ENCODE results near the gene RSL24D1.

RSL24D1 gene

DNA sequence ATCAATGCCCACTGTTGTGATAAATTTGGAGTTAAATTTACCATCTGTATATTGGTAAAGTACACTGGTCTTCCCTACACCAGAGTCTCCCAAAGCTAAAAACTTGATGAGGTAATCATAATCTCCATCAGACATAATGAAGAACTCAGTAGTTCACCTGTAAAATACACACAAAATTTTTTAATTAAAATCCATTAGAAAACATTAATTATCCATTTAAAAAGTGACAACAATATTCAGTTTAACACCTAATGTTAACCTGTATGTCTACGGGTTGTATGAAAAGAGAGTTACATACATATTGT lies 38.0 kb upstream of the RSL24D1 start:
- no peaks in the 10 kb centered on the region for H4K20me1 ChIP-seq (ENCODE audit: low read depth, low read length)
- H3K9ac ChIP-seq (ENCODE audit: low read length), result no peak overlapping the region
- H3K27ac ChIP-seq (ENCODE audit: low read depth, low read length), result no peak overlapping the region
- no peak overlapping the region for H2AFZ ChIP-seq (ENCODE audit: low read depth, low read length, severe bottlenecking)
- no peaks in the 10 kb centered on the region for H3F3A ChIP-seq (ENCODE audit: insufficient read depth)
- H3K9me3 ChIP-seq (ENCODE audit: insufficient read depth, low read length), result no peaks in the 10 kb centered on the region
- no peaks in the 10 kb centered on the region for H3K27me3 ChIP-seq (ENCODE audit: low read length)
- H3K9me2 ChIP-seq (replicated peaks; ENCODE audit: insufficient read depth, low read length), result no peaks in the 10 kb centered on the region
- H3K4me3 ChIP-seq (ENCODE audit: insufficient read depth, low read length, poor library complexity, severe bottlenecking), result no peak overlapping the region
- no peak overlapping the region for H3K4me2 ChIP-seq (ENCODE audit: low read depth, low read length, poor library complexity, severe bottlenecking)
- H3K79me2 ChIP-seq (ENCODE audit: insufficient read depth, low read length), result no peaks in the 10 kb centered on the region
- no peaks in the 10 kb centered on the region for H3K36me3 ChIP-seq (ENCODE audit: low read length)
- TF ChIP-seq, protein P1, sequence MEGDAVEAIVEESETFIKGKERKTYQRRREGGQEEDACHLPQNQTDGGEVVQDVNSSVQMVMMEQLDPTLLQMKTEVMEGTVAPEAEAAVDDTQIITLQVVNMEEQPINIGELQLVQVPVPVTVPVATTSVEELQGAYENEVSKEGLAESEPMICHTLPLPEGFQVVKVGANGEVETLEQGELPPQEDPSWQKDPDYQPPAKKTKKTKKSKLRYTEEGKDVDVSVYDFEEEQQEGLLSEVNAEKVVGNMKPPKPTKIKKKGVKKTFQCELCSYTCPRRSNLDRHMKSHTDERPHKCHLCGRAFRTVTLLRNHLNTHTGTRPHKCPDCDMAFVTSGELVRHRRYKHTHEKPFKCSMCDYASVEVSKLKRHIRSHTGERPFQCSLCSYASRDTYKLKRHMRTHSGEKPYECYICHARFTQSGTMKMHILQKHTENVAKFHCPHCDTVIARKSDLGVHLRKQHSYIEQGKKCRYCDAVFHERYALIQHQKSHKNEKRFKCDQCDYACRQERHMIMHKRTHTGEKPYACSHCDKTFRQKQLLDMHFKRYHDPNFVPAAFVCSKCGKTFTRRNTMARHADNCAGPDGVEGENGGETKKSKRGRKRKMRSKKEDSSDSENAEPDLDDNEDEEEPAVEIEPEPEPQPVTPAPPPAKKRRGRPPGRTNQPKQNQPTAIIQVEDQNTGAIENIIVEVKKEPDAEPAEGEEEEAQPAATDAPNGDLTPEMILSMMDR (IDR thresholded peaks at IDR 0.05; ENCODE audit: insufficient read depth, low read length, poor library complexity, severe bottlenecking), result no peak
- no peak for TF ChIP-seq EZH2phosphoT487 (conservative IDR thresholded peaks at IDR 0.05; ENCODE audit: low read length)

DNA sequence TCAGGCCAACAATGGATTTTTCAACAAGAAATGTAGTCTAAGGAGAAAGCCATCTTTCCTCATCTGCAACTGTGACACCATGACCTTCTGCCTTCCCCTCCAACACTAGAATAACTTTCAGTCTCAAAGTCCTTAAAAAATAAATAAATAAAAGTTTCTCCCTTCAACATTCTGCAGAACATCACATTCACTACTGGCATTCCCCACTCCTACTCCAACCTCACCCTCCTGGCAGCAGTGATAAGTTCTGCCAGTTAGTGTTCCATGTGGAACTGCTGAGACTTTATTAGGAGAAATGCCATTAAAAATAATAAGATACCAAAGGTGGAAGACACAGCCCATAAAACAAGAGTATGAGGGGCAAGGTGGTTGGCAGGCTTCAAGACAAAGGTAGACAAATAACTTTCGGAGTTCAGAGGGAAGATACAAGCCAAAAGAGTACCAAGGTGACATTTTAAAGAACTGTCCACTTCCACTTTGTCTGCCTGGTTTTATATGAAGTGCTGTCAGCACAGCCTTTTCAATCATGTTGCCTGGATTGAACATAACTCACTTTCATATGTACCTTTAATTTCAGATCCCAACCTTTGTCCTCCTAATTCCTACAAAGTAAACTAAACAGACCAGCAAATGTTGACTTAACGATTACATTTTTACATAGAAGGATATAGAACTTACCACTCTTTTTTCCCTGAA lies 37.5 kb upstream of the RSL24D1 start:
- TF ChIP-seq EZH2phosphoT487 (conservative IDR thresholded peaks at IDR 0.05; ENCODE audit: low read length), result no peak
- TF ChIP-seq, protein P1 (IDR thresholded peaks at IDR 0.05; ENCODE audit: insufficient read depth, low read length, poor library complexity, severe bottlenecking), result no peak

DNA sequence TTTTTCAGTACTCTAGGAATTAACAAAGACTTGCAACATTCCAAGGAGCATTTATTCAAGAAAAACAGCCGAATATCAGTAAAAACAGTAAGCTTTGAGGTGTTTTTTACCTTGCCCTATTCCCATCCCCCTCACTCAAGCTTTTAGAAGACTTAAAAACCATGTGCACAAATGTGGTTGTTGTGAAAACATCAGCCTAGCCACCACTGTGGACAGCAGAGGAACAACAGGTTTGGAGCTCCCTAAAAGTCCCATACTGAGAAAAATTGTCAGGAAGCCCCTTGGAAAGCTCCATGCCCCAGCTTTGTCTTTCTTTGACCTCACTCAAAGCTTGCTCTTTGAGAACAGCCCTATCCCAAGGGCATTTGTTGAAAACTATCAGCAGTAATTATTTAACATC lies 34.7 kb upstream of the RSL24D1 start:
- H2AFZ ChIP-seq (ENCODE audit: low read depth, low read length, severe bottlenecking), result no peak overlapping the region

More for the DNA sequence above, 37.5 kb upstream of the RSL24D1 start:
- no peaks in the 10 kb centered on the region for H3K36me3 ChIP-seq (ENCODE audit: low read length)
- H3F3A ChIP-seq (ENCODE audit: insufficient read depth), result no peaks in the 10 kb centered on the region
- no peak overlapping the region for H3K27ac ChIP-seq (ENCODE audit: low read depth, low read length)
- no peak overlapping the region for H2AFZ ChIP-seq (ENCODE audit: low read depth, low read length, severe bottlenecking)
- no peaks in the 10 kb centered on the region for H4K20me1 ChIP-seq (ENCODE audit: low read depth, low read length)
- no peaks in the 10 kb centered on the region for H3K9me2 ChIP-seq (replicated peaks; ENCODE audit: insufficient read depth, low read length)
- H3K79me2 ChIP-seq (ENCODE audit: insufficient read depth, low read length), result no peaks in the 10 kb centered on the region
- no peak overlapping the region for H3K9ac ChIP-seq (ENCODE audit: low read length)
- no peak overlapping the region for H3K4me2 ChIP-seq (ENCODE audit: low read depth, low read length, poor library complexity, severe bottlenecking)
- no peaks in the 10 kb centered on the region for H3K27me3 ChIP-seq (ENCODE audit: low read length)
- no peaks in the 10 kb centered on the region for H3K9me3 ChIP-seq (ENCODE audit: insufficient read depth, low read length)
- H3K4me3 ChIP-seq (ENCODE audit: insufficient read depth, low read length, poor library complexity, severe bottlenecking), result no peak overlapping the region

More for the DNA sequence above, 34.7 kb upstream of the RSL24D1 start:
- no peak overlapping the region for H3K4me2 ChIP-seq (ENCODE audit: low read depth, low read length, poor library complexity, severe bottlenecking)
- no peaks in the 10 kb centered on the region for H3K36me3 ChIP-seq (ENCODE audit: low read length)
- H3F3A ChIP-seq (ENCODE audit: insufficient read depth), result no peaks in the 10 kb centered on the region
- no peaks in the 10 kb centered on the region for H3K27me3 ChIP-seq (ENCODE audit: low read length)
- no peak overlapping the region for H3K27ac ChIP-seq (ENCODE audit: low read depth, low read length)
- H3K9me2 ChIP-seq (replicated peaks; ENCODE audit: insufficient read depth, low read length), result no peaks in the 10 kb centered on the region
- no peak overlapping the region for H3K9ac ChIP-seq (ENCODE audit: low read length)
- H3K4me3 ChIP-seq (ENCODE audit: insufficient read depth, low read length, poor library complexity, severe bottlenecking), result no peak overlapping the region
- no peaks in the 10 kb centered on the region for H3K9me3 ChIP-seq (ENCODE audit: insufficient read depth, low read length)
- H4K20me1 ChIP-seq (ENCODE audit: low read depth, low read length), result no peaks in the 10 kb centered on the region
- no peaks in the 10 kb centered on the region for H3K79me2 ChIP-seq (ENCODE audit: insufficient read depth, low read length)
- no peak for TF ChIP-seq EZH2phosphoT487 (conservative IDR thresholded peaks at IDR 0.05; ENCODE audit: low read length)
- TF ChIP-seq, protein P1 (IDR thresholded peaks at IDR 0.05; ENCODE audit: insufficient read depth, low read length, poor library complexity, severe bottlenecking), result no peak
